ENCODE data around the gene TPM1. TPM values are rescaled to one million over a fixed set of nuclear protein-coding genes. Genes with fewer than 3 reads are reported as not detected.

The TPM1 gene
- total and polyA plus RNA-seq, 10 of the 15 experiments (the other 5 are each of a cell fraction or from before 2014, with no cell fraction given): 0.43 to 10.0 (median 2.4) TPM

DNA sequence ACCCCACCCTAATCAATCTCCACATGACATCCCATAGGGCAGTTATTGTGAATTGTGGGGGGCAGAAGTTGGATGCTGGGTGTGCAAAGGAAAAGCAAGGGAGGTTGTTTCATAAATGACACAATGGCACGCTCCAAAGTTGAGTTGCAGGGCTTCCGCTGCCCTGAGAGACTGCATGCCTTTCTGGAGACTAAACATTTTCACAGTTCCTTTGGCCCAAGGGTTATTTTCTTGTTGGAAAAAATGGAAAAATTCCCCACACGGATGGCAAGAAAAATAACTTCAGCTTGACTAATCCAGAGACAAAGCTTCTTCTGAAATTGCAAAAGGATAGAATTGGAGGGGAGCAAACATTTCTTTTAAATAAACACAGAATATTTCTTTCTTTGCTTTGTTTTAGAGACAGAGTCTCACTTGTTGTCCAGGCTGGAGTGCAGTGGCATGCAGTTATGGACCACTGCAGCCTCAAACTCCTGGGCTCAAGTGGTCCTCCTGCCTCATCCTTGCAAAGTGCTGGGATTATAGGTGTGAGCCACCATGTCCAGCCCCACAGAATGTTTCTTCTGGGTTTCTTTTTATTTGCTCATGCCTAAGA lies 19.1 kb upstream of the TPM1 start:
- Histone ChIP-seq H3K9me3 (replicated peaks; ENCODE audit: control insufficient read depth, insufficient read depth, low read length) (no peaks in the 10 kb centered on the region), H3K4me3 (no peak overlapping the region), H3K79me2 (ENCODE audit: control insufficient read depth, insufficient read depth, low read length) (no peaks in the 10 kb centered on the region), H3K36me3 (ENCODE audit: control insufficient read depth in 2 of 2, insufficient read depth in 2 of 2, low read length in 1 of 2) (no peaks in the 10 kb centered on the region), H3K27ac (ENCODE audit: control insufficient read depth, insufficient read depth) (no peak overlapping the region), H4K20me1 (ENCODE audit: control insufficient read depth, insufficient read depth) (no peaks in the 10 kb centered on the region), H3K4me2 (ENCODE audit: control insufficient read depth, insufficient read depth) (no peak overlapping the region), H3K27me3 (replicated peaks in 1 of 2; ENCODE audit: control insufficient read depth in 2 of 2, insufficient read depth in 2 of 2, low read length in 1 of 2) (peaks cover 1 to 4% of the 10 kb centered on the region in 2 experiments; a peak in 2 of 4 replicates), H3K4me1 (ENCODE audit: control insufficient read depth, insufficient read depth, low read length) (no peaks in the 10 kb centered on the region), H3K9ac (ENCODE audit: control insufficient read depth, insufficient read depth, low read length) (no peak overlapping the region), H2AFZ (ENCODE audit: control insufficient read depth, low read depth, low read length) (no peak overlapping the region)
- BruUV-seq (replicated peaks): no TSS peak
- ATAC-seq: no peak
- in situ Hi-C loops (cut with MboI): no loop called here
- TF ChIP-seq PAX5 (IDR thresholded peaks at IDR 0.05; ENCODE audit: borderline replicate concordance, low read depth, low read length): no peak
- TF ChIP-seq IRF3 (IDR thresholded peaks at IDR 0.05): no peak
- TF ChIP-seq ZNF274 (IDR thresholded peaks at IDR 0.05; ENCODE audit: insufficient read depth, insufficient read length): no peak
- TF ChIP-seq IKZF2 (IDR thresholded peaks at IDR 0.05): no peak
- TF ChIP-seq NRF1 (conservative IDR thresholded peaks at IDR 0.05; ENCODE audit: low read depth, low read length): no peak
- TF ChIP-seq, protein P1, sequence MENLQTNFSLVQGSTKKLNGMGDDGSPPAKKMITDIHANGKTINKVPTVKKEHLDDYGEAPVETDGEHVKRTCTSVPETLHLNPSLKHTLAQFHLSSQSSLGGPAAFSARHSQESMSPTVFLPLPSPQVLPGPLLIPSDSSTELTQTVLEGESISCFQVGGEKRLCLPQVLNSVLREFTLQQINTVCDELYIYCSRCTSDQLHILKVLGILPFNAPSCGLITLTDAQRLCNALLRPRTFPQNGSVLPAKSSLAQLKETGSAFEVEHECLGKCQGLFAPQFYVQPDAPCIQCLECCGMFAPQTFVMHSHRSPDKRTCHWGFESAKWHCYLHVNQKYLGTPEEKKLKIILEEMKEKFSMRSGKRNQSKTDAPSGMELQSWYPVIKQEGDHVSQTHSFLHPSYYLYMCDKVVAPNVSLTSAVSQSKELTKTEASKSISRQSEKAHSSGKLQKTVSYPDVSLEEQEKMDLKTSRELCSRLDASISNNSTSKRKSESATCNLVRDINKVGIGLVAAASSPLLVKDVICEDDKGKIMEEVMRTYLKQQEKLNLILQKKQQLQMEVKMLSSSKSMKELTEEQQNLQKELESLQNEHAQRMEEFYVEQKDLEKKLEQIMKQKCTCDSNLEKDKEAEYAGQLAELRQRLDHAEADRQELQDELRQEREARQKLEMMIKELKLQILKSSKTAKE (IDR thresholded peaks at IDR 0.05; ENCODE audit: low read depth, poor library complexity, severe bottlenecking): no peak
- TF ChIP-seq PML (IDR thresholded peaks at IDR 0.05; ENCODE audit: low read length): no peak
- TF ChIP-seq CHD4 (IDR thresholded peaks at IDR 0.05): no peak
- TF ChIP-seq HDAC6 (IDR thresholded peaks at IDR 0.05; ENCODE audit: unreplicated experiment): no peak
- 33% methylated on average over 3 of the region's 3 CpGs for WGBS (ENCODE audit: insufficient coverage, insufficient replicate concordance, low lambda C conversion rate, missing lambda C conversion rate)
- intact Hi-C loops (cut with micrococcal nuclease; ENCODE audit: unreplicated experiment): no loop called here
- ChIA-PET SMC1A (ENCODE audit: uncharacterized antibody, unreplicated experiment) (no interaction called here), POLR2A (no interaction called here), CTCF (interaction anchor here (1.0 kb wide), 1 partner anchor 9 kb away, joined by 3 read pairs; no protein-coding TSS in a partner anchor), RAD21 (ENCODE audit: unreplicated experiment) (no interaction called here)
- FAIRE-seq: no peak
- DNase-seq (ENCODE audit: low read depth, low spot score): no peak

Measured in GM12878 (cell line).